SK-N-MC (cell line): ENCODE data around the gene ASIC1.
"Not testable (repeated sequence)": the region's sequence is repeated elsewhere in the genome, so short reads cannot be mapped to it uniquely, and the experiment has no call there.

ENCODE experiments used
- DNase-seq: peaks from one replicate; pipeline ENCODE4 v3.0.0-alpha.2; 2011; ENCODE audit warnings: low read depth, low spot score
- H3K27ac ChIP-seq: fragments of 200-600 bp; sonication (generic); 2 replicates; pipeline ENCODE4 v1.5.1; 2016; ENCODE audit warnings: mixed run types
- H3K36me3 ChIP-seq: fragments of 200-600 bp; sonication (generic); 2 replicates; pipeline ENCODE4 v1.6.1; 2017; ENCODE audit warnings: antibody characterized with exemption, low read length, mixed read lengths; ENCODE audit not compliant: insufficient read depth
- H3K4me3 ChIP-seq: fragments of 200-600 bp; sonication (generic); 2 replicates; pipeline ENCODE4 v1.5.1; 2016
- H3K9ac ChIP-seq: fragments of 200-600 bp; sonication (generic); 2 replicates; pipeline ENCODE4 v1.8.0; 2017; ENCODE audit warnings: mixed run types, mixed read lengths; ENCODE audit not compliant: insufficient read length
- H3K9me3 ChIP-seq: fragments of 200-600 bp; sonication (generic); 2 replicates; pipeline ENCODE4 v1.6.1; 2017; ENCODE audit warnings: low read depth, mild to moderate bottlenecking, antibody characterized with exemption, low read length, moderate library complexity, mixed read lengths
- EZH2 ChIP-seq: fragments of 200-600 bp; sonication (generic); IDR thresholded peaks from one replicate; pipeline ENCODE4 v1.6.1; 2017; ENCODE audit warnings: antibody characterized with exemption
- FOXP2 ChIP-seq: optimal IDR thresholded peaks from 2 replicates; pipeline ENCODE3; 2011; ENCODE audit warnings: mild to moderate bottlenecking, moderate library complexity; ENCODE audit not compliant: insufficient read depth; ENCODE audit errors: extremely low read length, control extremely low read depth
- POLR2AphosphoS5 ChIP-seq: IDR thresholded peaks from 2 replicates; pipeline ENCODE4 v1.6.1; 2012; ENCODE audit warnings: mild to moderate bottlenecking, low read depth, low read length, borderline replicate concordance

Gene ASIC1

DNA sequence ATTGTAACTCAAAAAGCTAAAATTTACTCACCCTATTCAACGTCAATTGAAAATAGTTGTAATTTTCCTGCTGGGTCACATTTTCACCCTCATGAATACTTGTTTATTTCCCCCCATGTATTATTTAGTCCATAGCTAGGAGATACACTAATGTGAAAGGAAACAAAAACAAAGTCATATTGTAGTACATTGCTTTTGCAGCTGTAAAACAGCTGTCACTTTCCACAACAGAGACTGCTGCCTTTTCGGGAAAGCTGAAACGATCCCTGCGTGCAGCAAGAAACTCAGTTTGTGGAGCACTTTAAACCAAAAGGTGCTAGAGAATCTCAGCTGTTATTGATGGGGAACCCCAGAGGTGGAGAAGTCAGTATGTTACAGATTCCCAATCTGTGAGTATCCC is 36.4 kb upstream of the ASIC1 start:
- no peak overlapping the region for H3K9ac ChIP-seq
- no peak for TF ChIP-seq FOXP2
- no peak for TF ChIP-seq EZH2
- no peak for TF ChIP-seq POLR2AphosphoS5
- no peak overlapping the region for H3K4me3 ChIP-seq
- H3K36me3 ChIP-seq, result peaks cover 28% of the 10 kb centered on the region
- DNase-seq, result no peak
- peak overlapping the region; percentile 8; the same call in 1 of the 2 replicates for H3K27ac ChIP-seq
- no peaks in the 10 kb centered on the region for H3K9me3 ChIP-seq

- Histone ChIP-seq H3K9ac (no peak overlapping the region), H3K36me3 (peaks cover 16% of the 10 kb centered on the region), H3K9me3 (no peaks in the 10 kb centered on the region), H3K4me3 (0 out of 2 replicates have a peak overlapping the region, but pooled peaks have one; percentile 5), H3K27ac (no peak overlapping the region)
- DNase-seq, result no peak
- TF ChIP-seq EZH2 (no peak), POLR2AphosphoS5 (no peak), FOXP2 (no peak)
Observed at GRCh38 chr12:50022903-50023302, 34.5 kb upstream of the ASIC1 start.

DNA sequence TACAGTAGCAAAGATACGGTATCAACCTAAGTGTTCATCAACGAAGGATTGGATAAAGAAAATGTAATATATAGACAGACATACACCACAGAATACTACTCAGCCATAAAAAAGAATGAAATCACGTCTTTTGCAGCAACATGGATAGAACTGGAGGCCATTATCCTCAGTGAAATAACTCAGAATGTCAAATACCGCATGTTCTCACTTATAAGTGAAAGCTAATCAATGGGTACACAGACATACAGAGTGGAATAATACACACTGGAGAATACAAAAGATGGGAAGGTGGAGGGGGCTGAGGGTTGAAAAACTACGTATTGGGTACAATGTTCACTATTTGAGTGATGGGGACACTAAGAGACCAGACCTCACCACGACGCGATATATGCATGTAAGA is 33.2 kb upstream of the ASIC1 start:
- 0 out of 2 replicates have a peak overlapping the region, but pooled peaks have one; percentile 72 for H3K27ac ChIP-seq
- peak overlapping the region; percentile 87 for H3K4me3 ChIP-seq
- peak overlapping the region; percentile 91 for H3K9ac ChIP-seq
- no peaks in the 10 kb centered on the region for H3K9me3 ChIP-seq
- DNase-seq, result no peak
- TF ChIP-seq FOXP2 (no peak), EZH2 (no peak), POLR2AphosphoS5 (no peak)
- peaks cover 16% of the 10 kb centered on the region for H3K36me3 ChIP-seq

DNA sequence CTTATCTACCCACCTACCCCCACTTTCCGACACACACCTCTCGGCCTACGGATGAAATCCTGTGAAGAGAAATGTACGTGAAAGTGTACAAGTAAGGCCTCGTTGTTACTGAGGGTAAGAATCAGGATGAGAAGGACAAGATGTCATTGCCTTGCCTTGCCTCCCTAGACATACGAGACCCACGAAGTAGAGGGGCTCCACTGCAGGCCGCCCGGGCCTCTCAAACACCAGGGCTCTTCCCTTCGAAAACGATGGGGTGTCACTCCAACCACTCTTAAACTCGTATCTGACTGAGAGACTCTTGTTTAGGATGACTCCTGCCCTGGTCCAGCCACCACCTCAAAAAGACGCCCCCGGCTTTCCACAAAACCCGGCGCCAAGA is 32.6 kb upstream of the ASIC1 start:
- peak overlapping the region; percentile 72; the same call in 1 of the 2 replicates for H3K27ac ChIP-seq
- TF ChIP-seq POLR2AphosphoS5 (no peak), EZH2 (no peak), FOXP2 (no peak)
- H3K4me3 ChIP-seq, result peak overlapping the region; percentile 87
- no peak for DNase-seq
- peak overlapping the region; percentile 91 for H3K9ac ChIP-seq
- no peaks in the 10 kb centered on the region for H3K9me3 ChIP-seq
- peaks cover 16% of the 10 kb centered on the region for H3K36me3 ChIP-seq

- Histone ChIP-seq H3K9ac (peak within 1 kb of the TSS; percentile 91), H3K4me3 (peak within 1 kb of the TSS; percentile 87), H3K27ac (peak within 1 kb of the TSS; percentile 72), H3K36me3 (peaks cover 16% of the 10 kb centered on the region), H3K9me3 (no peaks in the 10 kb centered on the region)
- TF ChIP-seq EZH2 (no peak), FOXP2 (peak; percentile 80), POLR2AphosphoS5 (peak; percentile 76)
- peak; percentile 99 for DNase-seq
Observed at GRCh38 chr12:50025187-50026059, 32.0 kb upstream of the ASIC1 start, which contains the start of gene RACGAP1. Gene RACGAP1 (minus strand): TSS chr12:50025494. CDS start chr12:50016715, 8,779 bp downstream.

GRCh38 chr12:50026691-50027090 is 30.7 kb upstream of the ASIC1 start:
- peaks cover 11% of the 10 kb centered on the region for H3K36me3 ChIP-seq
- no peak overlapping the region for H3K4me3 ChIP-seq
- no peak for DNase-seq
- no peaks in the 10 kb centered on the region for H3K9me3 ChIP-seq
- H3K27ac ChIP-seq, result no peak overlapping the region
- no peak overlapping the region for H3K9ac ChIP-seq
- TF ChIP-seq POLR2AphosphoS5, result no peak
- no peak for TF ChIP-seq EZH2
- no peak for TF ChIP-seq FOXP2

DNA sequence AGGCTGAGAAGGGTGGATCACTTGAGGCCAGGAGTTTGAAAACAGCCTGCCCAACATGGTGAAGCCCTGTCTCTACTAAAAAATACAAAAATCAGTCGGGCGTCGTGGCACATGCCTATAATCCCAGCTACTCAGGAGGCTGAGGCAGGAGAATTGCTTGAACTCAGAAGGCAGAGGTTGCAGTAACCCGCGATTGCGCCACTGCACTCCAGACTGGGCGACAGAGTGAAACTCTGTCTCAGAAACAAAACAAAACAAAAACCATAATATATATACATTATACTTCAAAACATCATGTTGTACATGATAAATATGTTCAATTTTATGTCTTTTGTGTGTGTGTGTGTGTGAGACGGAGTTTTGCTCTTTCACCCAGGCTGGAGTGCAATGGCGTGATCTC is 26.9 kb upstream of the ASIC1 start:
- not testable (repeated sequence) for H3K27ac ChIP-seq, DNase-seq

GRCh38 chr12:50032515-50032853 is 24.9 kb upstream of the ASIC1 start:
- H3K9ac ChIP-seq, result no peak overlapping the region

More for the DNA sequence above, 26.9 kb upstream of the ASIC1 start:
- H3K36me3 ChIP-seq, H3K9ac ChIP-seq, H3K4me3 ChIP-seq, H3K9me3 ChIP-seq: not testable (repeated sequence)

More at GRCh38 chr12:50032515-50032853, 24.9 kb upstream of the ASIC1 start:
- Histone ChIP-seq H3K9me3 (no peaks in the 10 kb centered on the region), H3K27ac (no peak overlapping the region), H3K4me3 (no peak overlapping the region), H3K36me3 (no peaks in the 10 kb centered on the region)
- TF ChIP-seq EZH2 (no peak), POLR2AphosphoS5 (no peak), FOXP2 (no peak)
- DNase-seq, result no peak
